Ishikawa (cell line): ENCODE results near the gene CHD9NB.

Experiments used
- CEBPB ChIP-seq: IDR thresholded peaks from 2 replicates; pipeline ENCODE4 v1.6.1; 2012
- CREB1 ChIP-seq: IDR thresholded peaks from 2 replicates; pipeline ENCODE4 v1.6.1; 2012; ENCODE audit warnings: low read depth
- EGR1 ChIP-seq: IDR thresholded peaks from 2 replicates; pipeline ENCODE4 v1.6.1; 2012
- EP300 ChIP-seq: IDR thresholded peaks from 2 replicates; pipeline ENCODE4 v1.6.1; 2012; ENCODE audit warnings: borderline replicate concordance
- FOXM1 ChIP-seq: IDR thresholded peaks from 2 replicates; pipeline ENCODE4 v1.6.1; 2012; ENCODE audit warnings: low read depth, borderline replicate concordance
- NFIC ChIP-seq: IDR thresholded peaks from 2 replicates; pipeline ENCODE4 v1.6.1; 2012
- RAD21 ChIP-seq: IDR thresholded peaks from 2 replicates; pipeline ENCODE4 v1.6.1; 2012; ENCODE audit warnings: low read depth
- TAF1 ChIP-seq: IDR thresholded peaks from 2 replicates; pipeline ENCODE4 v1.6.1; 2012; ENCODE audit warnings: low read depth, mild to moderate bottlenecking
- TCF12 ChIP-seq: IDR thresholded peaks from 2 replicates; pipeline ENCODE4 v1.6.1; 2012; ENCODE audit warnings: low read depth
- TEAD4 ChIP-seq: IDR thresholded peaks from 2 replicates; pipeline ENCODE4 v1.6.1; 2012
- YY1 ChIP-seq: IDR thresholded peaks from 2 replicates; pipeline ENCODE4 v1.6.1; 2012; ENCODE audit warnings: low read depth
- ZBTB7A ChIP-seq: IDR thresholded peaks from 2 replicates; pipeline ENCODE4 v1.6.1; 2012; ENCODE audit warnings: low read depth
- TF ChIP-seq, protein P1 (sequence below): IDR thresholded peaks from 2 replicates; pipeline ENCODE4 v1.6.1; 2012
- TF ChIP-seq, protein P2 (sequence below): IDR thresholded peaks from 2 replicates; pipeline ENCODE4 v1.6.1; 2012
- TF ChIP-seq, protein P3 (sequence below): IDR thresholded peaks from 2 replicates; pipeline ENCODE4 v1.6.1; 2012; ENCODE audit warnings: low read depth, mild to moderate bottlenecking

Gene CHD9NB

DNA sequence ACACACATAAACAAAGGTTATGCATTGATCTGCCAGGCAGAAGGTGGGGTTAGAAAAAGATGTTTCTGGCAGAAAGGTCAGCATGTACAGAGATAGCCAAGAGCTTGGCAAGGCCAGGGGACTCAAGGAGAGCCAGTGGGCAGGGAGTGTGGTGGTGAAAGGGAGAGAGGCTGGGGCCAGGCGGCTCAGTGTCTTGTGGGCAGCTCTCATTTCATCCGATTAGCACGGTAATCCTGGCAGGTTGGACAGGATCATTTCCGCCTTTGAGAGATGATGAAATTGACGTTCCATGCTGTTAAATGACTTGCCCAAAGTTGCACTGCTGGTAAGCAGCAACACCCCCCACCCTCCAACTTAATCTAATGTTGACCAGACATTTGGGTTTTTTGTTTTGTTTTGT, 5.7 kb upstream of the CHD9NB start:
- TF ChIP-seq CEBPB (no peak), TEAD4 (no peak), NFIC (no peak)
- TF ChIP-seq, protein P1, sequence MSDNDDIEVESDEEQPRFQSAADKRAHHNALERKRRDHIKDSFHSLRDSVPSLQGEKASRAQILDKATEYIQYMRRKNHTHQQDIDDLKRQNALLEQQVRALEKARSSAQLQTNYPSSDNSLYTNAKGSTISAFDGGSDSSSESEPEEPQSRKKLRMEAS, result no peak

DNA sequence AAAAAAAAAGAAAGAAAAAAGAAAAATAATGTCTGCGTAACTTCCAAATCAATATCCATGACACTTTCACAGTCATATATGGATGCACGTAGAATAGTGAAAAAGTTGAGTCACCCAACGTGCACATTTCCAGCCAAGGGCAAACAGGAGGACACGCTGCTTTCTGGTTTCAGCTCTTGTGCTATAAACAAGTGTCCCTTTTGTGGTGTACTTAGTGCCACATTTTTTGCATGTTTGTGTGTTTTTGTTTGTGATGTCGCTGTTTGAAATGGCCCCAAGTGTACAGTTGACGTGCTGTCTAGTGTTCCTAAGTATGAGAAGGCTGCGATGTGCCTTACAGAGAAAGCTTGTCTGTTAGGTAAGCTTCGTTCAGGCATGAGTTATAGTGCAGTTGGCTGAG, 5.0 kb upstream of the CHD9NB start:
- TF ChIP-seq CEBPB, result no peak
- TF ChIP-seq NFIC, result no peak
- TF ChIP-seq TAF1, result no peak
- TF ChIP-seq, protein P2, sequence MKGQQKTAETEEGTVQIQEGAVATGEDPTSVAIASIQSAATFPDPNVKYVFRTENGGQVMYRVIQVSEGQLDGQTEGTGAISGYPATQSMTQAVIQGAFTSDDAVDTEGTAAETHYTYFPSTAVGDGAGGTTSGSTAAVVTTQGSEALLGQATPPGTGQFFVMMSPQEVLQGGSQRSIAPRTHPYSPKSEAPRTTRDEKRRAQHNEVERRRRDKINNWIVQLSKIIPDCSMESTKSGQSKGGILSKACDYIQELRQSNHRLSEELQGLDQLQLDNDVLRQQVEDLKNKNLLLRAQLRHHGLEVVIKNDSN, result no peak
- no peak for TF ChIP-seq EP300
- TF ChIP-seq ZBTB7A, result no peak
- TF ChIP-seq TEAD4, result no peak
- TF ChIP-seq RAD21, result no peak
- TF ChIP-seq FOXM1, result no peak

DNA sequence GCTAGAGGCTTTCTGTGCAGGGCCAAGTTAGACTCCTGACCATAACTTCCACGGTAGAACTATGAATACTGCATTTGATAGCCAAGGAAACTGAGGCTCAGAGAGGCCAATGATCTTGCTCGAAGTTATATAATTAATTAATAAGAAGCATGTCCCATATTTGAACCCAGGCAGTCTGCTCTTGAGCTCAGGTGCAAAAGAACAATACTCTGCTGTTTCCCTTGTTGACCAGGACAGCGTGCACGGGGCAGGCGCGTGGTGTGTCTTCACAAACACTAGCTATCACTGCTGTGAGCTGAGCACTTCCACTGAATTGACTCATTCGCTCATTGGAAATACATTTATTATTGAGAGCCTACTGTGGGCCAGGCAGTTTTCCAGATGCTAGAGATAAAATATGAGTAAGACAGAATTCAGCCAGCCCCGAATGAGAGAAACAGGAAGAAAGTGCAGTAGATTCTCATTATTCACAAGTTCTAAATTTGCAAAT, 3.7 kb upstream of the CHD9NB start:
- no peak for TF ChIP-seq YY1
- TF ChIP-seq CREB1, result no peak
- no peak for TF ChIP-seq TAF1
- no peak for TF ChIP-seq ZBTB7A
- TF ChIP-seq EGR1, result no peak
- TF ChIP-seq, protein P2, result no peak
- TF ChIP-seq, protein P1, result no peak
- TF ChIP-seq, protein P3, sequence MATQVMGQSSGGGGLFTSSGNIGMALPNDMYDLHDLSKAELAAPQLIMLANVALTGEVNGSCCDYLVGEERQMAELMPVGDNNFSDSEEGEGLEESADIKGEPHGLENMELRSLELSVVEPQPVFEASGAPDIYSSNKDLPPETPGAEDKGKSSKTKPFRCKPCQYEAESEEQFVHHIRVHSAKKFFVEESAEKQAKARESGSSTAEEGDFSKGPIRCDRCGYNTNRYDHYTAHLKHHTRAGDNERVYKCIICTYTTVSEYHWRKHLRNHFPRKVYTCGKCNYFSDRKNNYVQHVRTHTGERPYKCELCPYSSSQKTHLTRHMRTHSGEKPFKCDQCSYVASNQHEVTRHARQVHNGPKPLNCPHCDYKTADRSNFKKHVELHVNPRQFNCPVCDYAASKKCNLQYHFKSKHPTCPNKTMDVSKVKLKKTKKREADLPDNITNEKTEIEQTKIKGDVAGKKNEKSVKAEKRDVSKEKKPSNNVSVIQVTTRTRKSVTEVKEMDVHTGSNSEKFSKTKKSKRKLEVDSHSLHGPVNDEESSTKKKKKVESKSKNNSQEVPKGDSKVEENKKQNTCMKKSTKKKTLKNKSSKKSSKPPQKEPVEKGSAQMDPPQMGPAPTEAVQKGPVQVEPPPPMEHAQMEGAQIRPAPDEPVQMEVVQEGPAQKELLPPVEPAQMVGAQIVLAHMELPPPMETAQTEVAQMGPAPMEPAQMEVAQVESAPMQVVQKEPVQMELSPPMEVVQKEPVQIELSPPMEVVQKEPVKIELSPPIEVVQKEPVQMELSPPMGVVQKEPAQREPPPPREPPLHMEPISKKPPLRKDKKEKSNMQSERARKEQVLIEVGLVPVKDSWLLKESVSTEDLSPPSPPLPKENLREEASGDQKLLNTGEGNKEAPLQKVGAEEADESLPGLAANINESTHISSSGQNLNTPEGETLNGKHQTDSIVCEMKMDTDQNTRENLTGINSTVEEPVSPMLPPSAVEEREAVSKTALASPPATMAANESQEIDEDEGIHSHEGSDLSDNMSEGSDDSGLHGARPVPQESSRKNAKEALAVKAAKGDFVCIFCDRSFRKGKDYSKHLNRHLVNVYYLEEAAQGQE, result no peak
- no peak for TF ChIP-seq TEAD4
- TF ChIP-seq EP300, result no peak
- TF ChIP-seq NFIC, result no peak
- TF ChIP-seq CEBPB, result no peak
- TF ChIP-seq TCF12, result no peak

DNA sequence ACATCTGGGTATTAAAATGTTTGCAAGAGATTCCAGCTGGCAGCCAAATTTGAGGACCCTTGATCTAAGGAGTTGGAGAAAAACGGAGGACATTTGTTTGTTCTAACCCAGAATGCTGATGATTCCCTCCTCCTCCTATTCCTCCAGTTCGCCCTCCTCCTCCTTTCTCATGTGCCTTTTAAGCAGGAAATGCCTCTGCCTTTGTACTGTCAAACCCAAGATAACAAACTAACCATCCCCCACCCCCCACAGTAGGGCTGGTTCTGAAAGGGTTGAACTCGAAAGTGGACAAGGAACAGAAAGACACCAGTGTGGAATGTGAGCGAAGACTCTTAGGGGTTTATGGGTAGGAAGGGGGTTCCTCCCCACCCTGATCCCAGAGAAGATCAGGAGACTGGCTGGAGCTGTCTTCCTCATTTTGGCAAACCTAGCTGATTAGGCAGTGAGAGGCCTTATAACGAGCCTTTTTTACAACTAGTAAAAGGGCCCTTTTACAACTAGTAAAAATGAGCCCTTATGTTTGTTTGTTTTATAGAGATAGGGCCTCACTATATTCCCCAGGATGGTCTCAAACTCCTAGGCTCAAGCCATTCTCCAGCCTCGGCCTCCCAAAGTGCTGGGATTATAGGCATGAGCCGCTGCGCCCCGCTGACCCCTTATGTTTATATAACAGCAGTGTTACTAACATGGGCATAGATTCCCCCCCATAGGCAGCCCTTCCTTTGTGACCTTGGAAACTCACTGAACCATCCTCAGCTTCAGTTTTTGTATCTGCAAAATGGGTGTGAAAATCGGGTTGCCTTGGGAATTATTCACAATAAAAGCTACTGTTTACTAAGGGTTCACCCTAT, 3.1 kb upstream of the CHD9NB start:
- TF ChIP-seq EGR1 (no peak), NFIC (no peak), YY1 (no peak), CREB1 (no peak), TEAD4 (no peak), RAD21 (no peak), EP300 (no peak), ZBTB7A (no peak), FOXM1 (no peak), TAF1 (no peak)
- TF ChIP-seq, protein P2, result no peak
- TF ChIP-seq, protein P3, result no peak

DNA sequence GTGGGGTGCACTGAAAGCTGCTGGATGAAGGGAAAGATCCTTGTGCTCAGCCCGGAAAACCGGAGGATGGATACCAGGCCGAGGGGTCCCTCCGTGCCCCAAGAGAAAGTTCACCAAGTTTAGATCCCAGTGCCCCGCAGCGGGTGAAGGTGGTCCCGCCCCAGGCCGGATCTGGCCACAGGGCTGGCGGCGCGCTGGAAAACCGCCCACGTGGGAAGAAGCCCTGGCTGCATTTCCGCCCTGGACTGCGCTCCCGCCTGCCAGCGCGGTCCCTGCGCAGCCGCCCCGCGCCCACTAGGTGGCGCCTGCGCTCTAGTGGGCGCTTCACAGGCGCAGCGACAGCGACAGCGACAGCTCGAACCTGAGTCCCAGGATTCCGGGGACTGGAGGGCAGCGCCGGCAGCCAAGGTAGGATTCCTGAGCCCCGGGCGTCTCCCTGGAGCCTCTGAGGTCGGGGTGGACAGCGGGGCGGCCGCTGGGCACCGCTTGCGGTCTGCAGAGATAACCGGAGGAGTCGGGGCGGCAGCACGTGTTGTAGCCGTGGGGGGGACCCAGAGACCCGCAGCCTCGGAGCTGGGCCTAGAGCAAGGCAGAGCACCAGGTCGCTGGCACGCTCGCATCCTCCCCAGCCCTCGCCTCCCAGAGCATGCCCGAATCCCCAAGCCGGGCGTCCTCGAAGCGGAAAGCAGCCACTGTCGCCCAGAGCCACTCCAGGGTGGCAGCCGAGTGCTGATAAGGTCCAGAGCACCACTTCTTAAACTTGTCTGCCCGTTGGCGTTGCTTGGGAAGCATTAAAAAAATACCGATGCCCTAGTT, 2.2 kb upstream of the CHD9NB start, which contains the start of gene CHD9:
TSS of gene CHD9 (plus strand) at position 322 of the 816 bp plus-strand sequence. CDS start 101,099 bp downstream, outside the sequence.
- TF ChIP-seq, protein P1, result peak; percentile 83
- 0 out of 2 replicates have a peak, but pooled peaks have one; percentile 29 for TF ChIP-seq ZBTB7A
- 0 out of 2 replicates have a peak, but pooled peaks have one; percentile 17 for TF ChIP-seq FOXM1
- TF ChIP-seq EP300, result peak; percentile 22; the same call in 1 of the 2 replicates
- TF ChIP-seq RAD21, result peak; percentile 91
- TF ChIP-seq TAF1, result peak; percentile 42; the same call in 1 of the 2 replicates
- peak; percentile 60; the same call in 1 of the 2 replicates for TF ChIP-seq EGR1
- TF ChIP-seq NFIC, result peak; percentile 40; the same call in 1 of the 2 replicates
- TF ChIP-seq, protein P2, result peak; percentile 85
- TF ChIP-seq TCF12, result peak; percentile 62
- 0 out of 2 replicates have a peak, but pooled peaks have one; percentile 11 for TF ChIP-seq TEAD4
- 0 out of 2 replicates have a peak, but pooled peaks have one; percentile 14 for TF ChIP-seq YY1
- no peak for TF ChIP-seq CREB1
- TF ChIP-seq, protein P3, result no peak
- TF ChIP-seq CEBPB, result no peak
